Activated CD8-positive, alpha-beta memory T cell treated with anti-CD3 and anti-CD28 coated beads for 36 hours (primary cell): ENCODE data around the gene FAM236D. TPM values are rescaled to one million over a fixed set of nuclear protein-coding genes. Genes with fewer than 3 reads are reported as not detected.
"Not testable (repeated sequence)": the region's sequence is repeated elsewhere in the genome, so short reads cannot be mapped to it uniquely, and the experiment has no call there.

Experiments used
- CTCF ChIA-PET: fragments of 350-600 bp; sonication (Branson Sonifier 250); formaldehyde crosslinking; loops from one replicate; lab custom pipeline; 2021; ENCODE audit warnings: antibody characterized with exemption; lab: Charles Lee
- POLR2A ChIA-PET: fragments of 350-600 bp; sonication (Branson Sonifier 250); formaldehyde crosslinking; loops from one replicate; lab custom pipeline; 2021; ENCODE audit warnings: antibody characterized with exemption; lab: Charles Lee
- total RNA-seq, 2 experiments: library from RNA; stranded (reverse); gene quantifications; one replicate each; pipeline ENCODE4 v1.2.3, GENCODE V29; 2021

FAM236D gene
- total RNA-seq = not detected

DNA sequence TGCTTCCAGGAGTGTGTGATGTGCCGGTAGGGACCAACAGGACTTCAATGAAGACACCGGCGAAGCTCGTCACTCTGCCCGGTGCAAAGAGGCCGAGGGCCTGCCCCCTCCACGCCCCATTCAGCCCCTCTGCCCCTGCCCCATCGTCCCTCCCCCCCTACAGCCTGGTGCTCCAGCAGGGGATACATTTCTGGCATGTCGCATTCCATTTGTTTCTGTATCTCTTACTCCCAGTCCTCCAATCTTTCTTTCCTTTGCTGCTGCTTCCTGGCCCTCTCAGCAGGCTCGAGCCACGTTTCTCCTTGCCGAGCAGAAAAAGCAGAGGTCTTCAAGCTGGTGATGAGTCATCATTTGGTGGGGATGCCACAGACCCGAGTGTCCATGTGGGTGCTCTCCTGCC is at the start of gene FAM236D:
TSS of gene FAM236D (minus strand) at position 101 of the 400 bp plus-strand sequence. CDS start at position 1, 100 bp downstream.
- POLR2A ChIA-PET, CTCF ChIA-PET: not testable (repeated sequence)

DNA sequence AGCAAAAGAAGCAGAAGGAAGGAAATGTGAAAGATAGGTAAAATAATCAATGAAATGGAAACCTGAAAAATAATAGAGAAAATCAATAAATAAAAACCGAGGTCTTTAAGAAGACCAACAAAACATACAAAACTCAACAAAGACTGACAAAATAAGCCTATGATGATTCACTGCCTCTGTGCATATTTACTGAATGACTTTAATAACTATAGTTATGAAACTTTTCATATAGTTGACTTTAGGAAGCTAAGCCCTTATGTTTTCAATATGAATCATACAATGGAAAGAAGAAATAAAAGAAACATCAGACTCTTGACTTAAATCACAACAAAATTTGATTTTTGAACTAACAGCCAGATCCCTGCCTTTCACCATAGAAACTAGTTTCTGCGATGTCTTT is 29.5 kb upstream of the FAM236D start:
- POLR2A ChIA-PET, CTCF ChIA-PET: not testable (repeated sequence)

DNA sequence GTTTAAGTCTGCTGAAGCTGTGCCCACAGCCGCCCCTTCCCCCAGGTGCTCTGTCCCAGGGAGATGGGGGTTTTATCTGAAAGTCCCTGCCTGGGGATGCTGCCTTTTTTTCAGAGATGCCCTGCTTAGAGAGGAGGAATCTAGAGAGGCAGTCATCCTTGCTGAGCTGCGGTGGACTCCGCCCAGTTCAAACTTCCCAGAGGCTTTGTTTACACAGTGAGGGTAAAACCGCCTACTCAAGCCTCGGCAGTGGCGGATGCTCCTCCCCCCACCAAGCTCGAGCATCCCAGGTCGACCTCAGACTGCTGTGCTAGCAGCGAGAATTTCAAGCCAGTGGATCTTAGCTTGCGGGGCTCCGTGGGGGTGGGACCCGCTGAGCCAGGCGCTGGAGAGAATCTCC is 22.7 kb upstream of the FAM236D start:
- CTCF ChIA-PET, POLR2A ChIA-PET: not testable (repeated sequence)

DNA sequence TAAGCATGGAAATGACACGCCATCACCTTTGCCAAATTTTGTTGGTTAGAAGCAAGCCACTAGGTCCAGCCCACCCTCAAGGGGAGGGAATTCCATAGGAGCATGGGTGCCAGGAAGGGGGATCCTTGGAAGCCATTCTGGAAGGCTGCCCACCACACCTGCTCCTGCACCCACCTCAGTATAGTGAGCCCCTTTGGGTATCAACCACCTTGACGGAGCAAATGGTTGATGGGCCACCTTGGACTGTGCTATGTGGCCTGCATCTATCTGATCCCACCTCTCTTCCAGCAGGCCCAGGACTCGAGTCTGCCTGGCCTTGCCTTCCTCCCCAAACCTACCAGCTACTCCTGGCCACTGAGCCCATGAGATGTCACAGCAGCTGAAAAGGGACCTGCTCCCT is 17.6 kb downstream of the FAM236D start:
- POLR2A ChIA-PET, CTCF ChIA-PET: not testable (repeated sequence)

DNA sequence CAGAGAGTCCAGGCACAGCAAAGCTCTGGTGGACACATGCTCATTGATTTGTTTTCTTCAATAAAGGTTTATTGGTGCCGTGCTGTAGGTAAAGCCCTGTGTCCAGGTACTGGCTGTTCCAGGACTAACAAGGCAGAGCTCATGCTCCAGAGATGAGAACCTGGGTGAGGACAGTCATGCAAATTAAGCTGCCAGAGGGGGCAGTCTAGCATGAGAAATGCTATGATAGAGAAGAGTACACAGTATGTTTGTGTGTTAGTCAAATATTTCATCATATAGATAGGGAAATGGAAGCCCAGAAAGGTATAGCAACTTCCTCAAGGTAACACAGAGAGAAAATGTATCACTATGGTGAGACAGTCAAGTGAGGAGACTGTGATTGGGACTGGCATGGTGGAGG is 19.9 kb downstream of the FAM236D start:
- CTCF ChIA-PET, POLR2A ChIA-PET: not testable (repeated sequence)

DNA sequence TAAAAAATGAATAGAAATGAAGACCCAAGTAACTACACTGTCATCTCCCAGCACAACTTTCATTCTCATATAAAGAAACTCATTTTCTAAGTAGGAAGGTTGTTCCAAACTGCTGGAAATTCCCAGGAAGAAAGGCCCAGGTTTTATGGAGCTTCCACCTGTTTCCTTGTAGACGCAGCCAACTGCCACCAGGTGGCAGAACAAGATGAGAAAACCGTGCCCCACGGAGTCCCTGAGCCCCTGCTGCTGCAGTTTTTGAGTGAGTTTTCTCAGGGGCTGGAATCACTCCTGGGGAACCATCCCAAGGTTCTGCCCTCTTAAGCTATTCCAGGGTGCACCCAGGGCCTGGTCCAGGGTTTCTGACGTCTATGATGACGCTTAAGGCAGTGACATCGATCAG is 24.0 kb downstream of the FAM236D start:
- POLR2A ChIA-PET = not testable (repeated sequence)

DNA sequence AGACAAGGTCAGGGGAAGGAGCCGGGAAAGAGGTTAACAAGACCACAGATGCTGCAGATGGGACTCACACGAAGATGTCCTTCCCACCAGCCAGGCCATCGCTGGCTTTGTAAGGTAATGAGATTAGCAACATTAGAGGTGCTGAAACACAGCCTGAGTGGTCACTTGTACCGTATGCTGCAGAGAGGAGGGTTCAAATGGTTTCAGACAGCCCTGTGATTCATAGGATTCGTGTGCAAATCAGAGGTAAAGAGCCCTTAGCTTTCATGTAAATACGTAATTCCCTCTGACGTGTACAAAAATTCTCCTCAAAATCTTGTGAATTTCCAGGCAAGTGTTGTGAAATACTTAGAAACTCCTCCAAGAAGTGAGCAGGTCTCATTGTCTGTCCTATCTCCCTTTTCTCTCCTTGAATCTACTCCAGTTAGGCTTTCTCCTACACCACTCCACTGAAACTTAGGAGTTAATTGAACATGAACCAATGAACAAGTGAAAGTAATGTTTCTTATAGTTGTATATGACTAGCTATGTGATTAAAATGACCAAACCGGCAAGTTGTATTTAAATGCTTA is 24.6 kb downstream of the FAM236D start:
- CTCF ChIA-PET, POLR2A ChIA-PET: not testable (repeated sequence)

More for the DNA sequence above, 24.0 kb downstream of the FAM236D start:
- CTCF ChIA-PET = not testable (repeated sequence)

DNA sequence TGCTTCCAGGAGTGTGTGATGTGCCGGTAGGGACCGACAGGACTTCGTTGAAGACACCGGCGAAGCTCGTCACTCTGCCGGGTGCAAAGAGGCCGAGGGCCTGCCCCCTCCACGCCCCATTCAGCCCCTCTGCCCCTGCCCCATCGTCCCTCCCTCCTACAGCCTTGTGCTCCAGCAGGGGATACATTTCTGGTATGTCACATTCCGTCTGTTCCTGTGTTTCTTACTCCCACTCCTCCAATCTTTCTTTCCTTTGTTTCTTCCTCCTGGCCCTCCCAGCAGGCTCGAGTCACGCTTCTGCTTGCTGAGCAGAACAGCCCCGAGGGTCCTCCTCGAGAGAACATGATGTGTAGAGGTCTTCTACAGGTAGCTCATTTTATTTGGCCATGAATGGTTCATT is 25.4 kb downstream of the FAM236D start, which contains the start of gene FAM236B:
TSS of gene FAM236B (minus strand) at position 101 of the 400 bp plus-strand sequence. CDS start at position 1, 100 bp downstream.
- POLR2A ChIA-PET = not testable (repeated sequence)

DNA sequence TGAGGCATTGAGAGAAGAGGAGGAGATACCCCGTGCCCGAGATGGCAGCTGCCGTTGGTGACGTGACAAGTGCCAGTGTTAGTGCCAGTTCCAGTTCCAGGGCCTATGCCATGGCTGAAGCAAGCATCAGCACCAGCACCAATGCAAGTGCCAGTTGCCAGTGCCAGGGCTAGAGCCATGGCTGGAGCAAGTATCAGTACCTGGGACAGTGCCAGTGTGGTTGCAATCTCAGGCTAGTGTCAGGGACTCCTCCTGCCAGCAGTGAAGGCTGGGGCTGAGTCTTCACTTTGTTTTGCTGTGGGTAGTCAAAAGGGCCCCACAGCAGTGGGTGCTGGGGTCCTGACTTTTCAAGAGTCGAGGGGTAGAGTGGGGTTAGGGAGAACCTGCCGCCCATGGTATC is 29.9 kb downstream of the FAM236D start:
- CTCF ChIA-PET, POLR2A ChIA-PET: not testable (repeated sequence)

More for the DNA sequence above, 25.4 kb downstream of the FAM236D start, which contains the start of gene FAM236B:
- CTCF ChIA-PET = not testable (repeated sequence)

DNA sequence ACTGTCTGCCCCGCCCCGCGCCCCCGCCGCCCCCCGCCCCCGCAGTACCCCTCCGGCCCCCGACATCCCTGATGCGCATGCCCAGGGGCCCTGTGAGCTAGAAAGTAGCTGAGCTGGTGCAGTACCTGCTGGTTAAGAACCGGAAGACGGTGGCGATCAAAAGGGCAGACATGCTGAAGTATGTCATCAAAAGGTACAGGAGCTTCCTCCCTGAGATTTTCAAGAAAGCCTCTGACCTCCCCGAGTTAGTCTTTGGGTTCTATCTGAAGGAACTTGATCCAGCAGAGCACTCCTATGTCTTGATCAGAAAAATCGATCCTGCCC is 30.6 kb downstream of the FAM236D start:
- CTCF ChIA-PET, POLR2A ChIA-PET: not testable (repeated sequence)

DNA sequence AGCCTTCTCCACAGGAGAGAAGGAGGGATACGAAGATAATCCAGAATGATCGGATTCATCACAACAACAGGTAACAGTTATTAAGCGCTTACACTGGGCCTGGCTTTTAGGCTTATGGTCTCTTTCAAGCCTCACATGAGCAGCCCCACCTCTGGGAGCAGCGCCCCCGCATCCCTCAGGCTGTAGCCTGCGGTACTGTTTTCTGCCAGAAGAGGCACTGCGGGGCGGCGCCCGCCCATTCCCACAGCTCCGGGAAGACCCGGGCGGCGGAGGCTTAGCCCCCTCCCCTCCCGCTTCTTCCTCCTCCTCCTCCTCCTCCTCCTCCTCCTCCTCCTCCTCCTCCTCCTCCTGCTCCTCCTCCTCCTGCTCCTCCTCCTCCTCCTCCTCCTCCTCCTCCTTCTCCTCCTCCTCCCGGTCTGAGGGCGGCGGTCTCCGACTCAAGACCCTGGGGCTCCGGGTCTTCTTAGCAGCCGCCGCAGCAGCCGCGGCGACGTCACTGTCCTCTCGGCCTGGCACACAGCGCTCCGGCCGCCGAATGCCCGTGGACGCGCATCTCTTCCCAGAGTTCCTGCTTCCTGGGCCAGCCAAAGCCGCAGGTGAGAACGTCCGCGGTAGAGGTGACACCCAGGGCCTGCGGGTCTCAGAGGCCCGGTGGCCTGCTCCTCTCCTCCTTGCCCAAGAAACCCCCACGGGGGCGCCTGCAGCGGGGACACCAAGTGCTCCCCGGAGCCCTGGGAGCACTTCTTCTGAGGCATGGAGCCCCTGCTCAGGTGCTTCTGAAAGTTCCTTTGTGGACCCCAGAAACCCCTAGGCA is 31.1 kb downstream of the FAM236D start, which contains the start of gene DMRTC1B:
TSS of gene DMRTC1B (plus strand) at position 238 of the 814 bp plus-strand sequence. CDS start 68,246 bp downstream, outside the sequence.
- CTCF ChIA-PET, POLR2A ChIA-PET: not testable (repeated sequence)

DNA sequence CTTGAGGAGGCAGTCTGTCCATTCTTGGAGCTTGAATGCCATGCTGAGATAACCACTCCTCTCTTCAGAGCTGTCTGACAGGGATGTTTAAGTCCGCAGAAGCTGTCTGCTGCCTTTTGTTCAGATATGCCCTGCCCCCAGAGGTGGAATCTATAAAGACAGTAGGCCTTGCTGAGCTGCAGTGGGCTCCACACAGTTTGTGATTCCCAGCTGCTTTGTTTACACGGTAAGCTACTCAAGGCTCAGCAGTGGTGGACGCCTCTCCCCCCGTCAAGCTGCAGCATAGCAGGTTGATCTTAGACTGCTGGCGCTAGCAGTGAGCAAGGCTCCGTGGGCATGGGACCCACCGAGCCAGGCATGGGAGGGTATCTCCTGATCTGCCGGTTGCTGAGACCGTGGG is 47.6 kb downstream of the FAM236D start:
- CTCF ChIA-PET, POLR2A ChIA-PET: not testable (repeated sequence)

Other genes starting within 250 kb of the FAM236D start
- gene HDAC8, start 235.4 kb downstream of the FAM236D start, total RNA-seq = 10 to 100 TPM; 21.7 to 21.9 TPM
- 1 to 10 TPM; 6.1 to 6.6 TPM for gene PHKA1, start 93.9 kb downstream of the FAM236D start, total RNA-seq
- gene DMRTC1B, start 31.3 kb downstream of the FAM236D start, total RNA-seq = not detected
- not detected for gene FAM236B, start 25.6 kb downstream of the FAM236D start, total RNA-seq
- gene FAM236C, start 104.4 kb upstream of the FAM236D start, total RNA-seq = not detected
- not detected for gene FAM236A, start 130.0 kb upstream of the FAM236D start, total RNA-seq
- not detected for gene DMRTC1, start 135.6 kb upstream of the FAM236D start, total RNA-seq
- not detected for gene PABPC1L2B, start 194.7 kb upstream of the FAM236D start, total RNA-seq